Measurements from ENCODE around the gene XCR1. TPM values are rescaled to one million over a fixed set of nuclear protein-coding genes. Genes with fewer than 3 reads are reported as not detected.

The XCR1 gene
- total RNA-seq, 1 experiment from 2014 or later = not detected

GRCh38 chr3:45995236-45996192, 31.8 kb downstream of the XCR1 start, which contains the start of gene FYCO1:
Gene FYCO1 (minus strand): TSS chr3:45995824. CDS start chr3:45984910, 10,914 bp downstream.
- Histone ChIP-seq H3K27me3 (ENCODE audit: insufficient read depth, low read length) (no peaks in the 10 kb centered on the region), H3K9me3 (ENCODE audit: control insufficient read depth in 1 of 2, insufficient read depth in 1 of 2, low read depth in 1 of 2, low read length in 2 of 2) (no peaks in the 10 kb centered on the region), H3K4me3 (replicated peaks in 1 of 2; ENCODE audit: low read depth in 1 of 2, low read length in 2 of 2) (peak within 1 kb of the TSS; percentile 73 to 97), H3K9me2 (ENCODE audit: insufficient read depth) (no peaks in the 10 kb centered on the region), H2AFZ (ENCODE audit: low read depth, low read length, poor library complexity, severe bottlenecking) (peak within 1 kb of the TSS; percentile 93), H3K36me3 (ENCODE audit: control insufficient read depth in 1 of 2, insufficient read depth in 2 of 2, low read length in 2 of 2) (no peaks in the 10 kb centered on the region), H4K20me1 (ENCODE audit: insufficient read depth) (no peaks in the 10 kb centered on the region), H3K9ac (ENCODE audit: low read length) (peak within 1 kb of the TSS; percentile 90), H3K79me2 (ENCODE audit: insufficient read depth, low read length) (peaks cover 24% of the 10 kb centered on the region), H3K4me1 (ENCODE audit: control insufficient read depth in 1 of 2, insufficient read depth in 2 of 2, low read length in 2 of 2) (peaks cover 5 to 14% of the 10 kb centered on the region in 2 experiments; a peak in 3 of 4 replicates), H3K4me2 (ENCODE audit: low read length) (peak within 1 kb of the TSS; percentile 95), H3K27ac (ENCODE audit: low read depth, low read length) (peak within 1 kb of the TSS; percentile 56; the same call in 1 of the 2 replicates)
- ChIA-PET RAD21 (ENCODE audit: low non-redundant PET in 1 of 2, low total read pairs in 2 of 2, uncharacterized antibody in 2 of 2, unreplicated experiment in 2 of 2) (interaction anchor here in 1 of 2 experiments (0.6 kb wide), 1 partner anchor 109 kb away, joined by 4 read pairs; no protein-coding TSS in a partner anchor), POLR2A (interaction anchor here (0.6 kb wide), 1 partner anchor 608 kb away, joined by 3 read pairs; no protein-coding TSS in a partner anchor), CTCF (no interaction called here)
- intact Hi-C loops (cut with micrococcal nuclease) = no loop called here
- ATAC-seq (peak; percentile 98), DNase-seq (ENCODE audit: low read depth, low spot score) (peak; percentile 76)
- BruUV-seq (replicated peaks) = TSS peak; percentile 76
- peak; percentile 22 for TF ChIP-seq TCF7L2 (IDR thresholded peaks at IDR 0.05; ENCODE audit: borderline replicate concordance, extremely low read depth, insufficient read depth, insufficient read length)
- no peak for TF ChIP-seq FOSL1 (IDR thresholded peaks at IDR 0.05; ENCODE audit: low read depth)
- TF ChIP-seq ATF3 (IDR thresholded peaks at IDR 0.05) = no peak
- no peak for TF ChIP-seq EZH2 (IDR thresholded peaks at IDR 0.05)
- peak; percentile 84 for TF ChIP-seq EGR1 (IDR thresholded peaks at IDR 0.05; ENCODE audit: low read depth)
- peak; percentile 63 for TF ChIP-seq CBX3 (IDR thresholded peaks at IDR 0.05; ENCODE audit: low read depth)
- no peak for TF ChIP-seq REST (IDR thresholded peaks at IDR 0.05; ENCODE audit: low read depth)
- no peak for TF ChIP-seq ZBTB33 (IDR thresholded peaks at IDR 0.05; ENCODE audit: extremely low read depth, insufficient replicate concordance, low read length)
- TF ChIP-seq EZH2phosphoT487 (IDR thresholded peaks at IDR 0.05; ENCODE audit: borderline replicate concordance) = no peak
- TF ChIP-seq ZFX (IDR thresholded peaks at IDR 0.05) = peak; percentile 54; the same call in 1 of the 2 replicates
- no peak for TF ChIP-seq ZNF274 (IDR thresholded peaks at IDR 0.05; ENCODE audit: low read depth, low read length)
- no peak for TF ChIP-seq CEBPB (IDR thresholded peaks at IDR 0.05; ENCODE audit: low read depth)
- no peak for TF ChIP-seq RAD21 (IDR thresholded peaks at IDR 0.05; ENCODE audit: low read depth)
- peak; percentile 53; the same call in 1 of the 2 replicates for TF ChIP-seq SIN3A (IDR thresholded peaks at IDR 0.05; ENCODE audit: low read depth)
- no peak; the same call in 1 of the 2 replicates for TF ChIP-seq ELF1 (IDR thresholded peaks at IDR 0.05; ENCODE audit: borderline replicate concordance, low read depth)
- no peak for TF ChIP-seq JUND (IDR thresholded peaks at IDR 0.05)
- peak; percentile 77 for TF ChIP-seq POLR2AphosphoS5 (IDR thresholded peaks at IDR 0.05; ENCODE audit: low read depth, low read length)
- TF ChIP-seq SP1 (IDR thresholded peaks at IDR 0.05; ENCODE audit: low read depth) = peak; percentile 59
- TF ChIP-seq SRF (IDR thresholded peaks at IDR 0.05; ENCODE audit: low read depth) = no peak
- peak; percentile 93 for TF ChIP-seq YY1 (IDR thresholded peaks at IDR 0.05; ENCODE audit: extremely low read depth, insufficient replicate concordance, low read depth, low read length)
- TF ChIP-seq MAX (IDR thresholded peaks at IDR 0.05) = peak; percentile 81
- TF ChIP-seq POLR2A (IDR thresholded peaks at IDR 0.05; ENCODE audit: borderline replicate concordance, extremely low read depth, insufficient read depth, insufficient read length) = no peak

Data from HCT116 (cell line).